ENCODE measurements around the gene TRIM17. TPM values are rescaled to one million over a fixed set of nuclear protein-coding genes. Genes with fewer than 3 reads are reported as not detected.

Gene TRIM17
- total and polyA plus RNA-seq, 2 donors (not counting 1 experiment from before 2014, with no cell fraction given), result 0.12 to 0.17 TPM

- H3K4me3 ChIP-seq (replicated peaks in 1 of 4; ENCODE audit: control extremely low read depth in 1 of 4, insufficient read depth in 1 of 4, low read depth in 3 of 4, low read length in 4 of 4), result no peak overlapping the region
- no peak overlapping the region for H3K27ac ChIP-seq (ENCODE audit: insufficient read depth, low read length)
- H3K36me3 ChIP-seq (ENCODE audit: control insufficient read depth, insufficient read depth, low read length), result no peaks in the 10 kb centered on the region
- no peaks in the 10 kb centered on the region for H3K9me3 ChIP-seq (ENCODE audit: control insufficient read depth, insufficient read depth, low read depth, low read length)
- H3K79me2 ChIP-seq (ENCODE audit: control insufficient read depth, insufficient read depth, low read length), result no peaks in the 10 kb centered on the region
- TF ChIP-seq EZH2 (IDR thresholded peaks at IDR 0.05; ENCODE audit: low read length, missing control alignments), result no peak
- no peak for TF ChIP-seq CTCF (conservative IDR thresholded peaks at IDR 0.05 in 1 of 2, IDR thresholded peaks at IDR 0.05 in 1 of 2; ENCODE audit: low read depth in 1 of 2, low read length in 2 of 2)
- no peak for DNase-seq (ENCODE audit: low read depth in 2 of 2)
- H3K4me1 ChIP-seq (ENCODE audit: control insufficient read depth, extremely low read depth, insufficient read depth, low read length), result no peaks in the 10 kb centered on the region
- no peak overlapping the region for H2AFZ ChIP-seq (ENCODE audit: low read length)
- H3K27me3 ChIP-seq (ENCODE audit: control insufficient read depth, insufficient read depth, low read length), result no peaks in the 10 kb centered on the region
- no peaks in the 10 kb centered on the region for H4K20me1 ChIP-seq (ENCODE audit: control insufficient read depth, extremely low read depth, insufficient read depth, low read length)
- H3K9ac ChIP-seq (ENCODE audit: insufficient read depth, low read length), result no peak overlapping the region
- no peak overlapping the region for H3K4me2 ChIP-seq (ENCODE audit: extremely low read depth, insufficient read depth, low read length)
Observed at GRCh38 chr1:228362141-228362883, 54.3 kb downstream of the TRIM17 start.

GRCh38 chr1:228361314-228362140, 55.1 kb downstream of the TRIM17 start:
- Histone ChIP-seq H3K9ac (ENCODE audit: insufficient read depth, low read length) (no peak overlapping the region), H3K27me3 (ENCODE audit: control insufficient read depth, insufficient read depth, low read length) (no peaks in the 10 kb centered on the region), H3K27ac (ENCODE audit: insufficient read depth, low read length) (no peak overlapping the region), H3K4me3 (replicated peaks in 1 of 4; ENCODE audit: control extremely low read depth in 1 of 4, insufficient read depth in 1 of 4, low read depth in 3 of 4, low read length in 4 of 4) (no peak overlapping the region), H3K36me3 (ENCODE audit: control insufficient read depth, insufficient read depth, low read length) (no peaks in the 10 kb centered on the region), H3K9me3 (ENCODE audit: control insufficient read depth, insufficient read depth, low read depth, low read length) (no peaks in the 10 kb centered on the region), H3K4me2 (ENCODE audit: extremely low read depth, insufficient read depth, low read length) (no peak overlapping the region), H3K4me1 (ENCODE audit: control insufficient read depth, extremely low read depth, insufficient read depth, low read length) (no peaks in the 10 kb centered on the region), H4K20me1 (ENCODE audit: control insufficient read depth, extremely low read depth, insufficient read depth, low read length) (no peaks in the 10 kb centered on the region), H2AFZ (ENCODE audit: low read length) (no peak overlapping the region), H3K79me2 (ENCODE audit: control insufficient read depth, insufficient read depth, low read length) (no peaks in the 10 kb centered on the region)
- DNase-seq (ENCODE audit: low read depth in 2 of 2), result no peak
- TF ChIP-seq CTCF (conservative IDR thresholded peaks at IDR 0.05 in 1 of 2, IDR thresholded peaks at IDR 0.05 in 1 of 2; ENCODE audit: low read depth in 1 of 2, low read length in 2 of 2) (no peak), EZH2 (IDR thresholded peaks at IDR 0.05; ENCODE audit: low read length, missing control alignments) (no peak)

GRCh38 chr1:228360533-228361313, 55.9 kb downstream of the TRIM17 start:
- Histone ChIP-seq H2AFZ (ENCODE audit: low read length) (no peak overlapping the region), H3K27me3 (ENCODE audit: control insufficient read depth, insufficient read depth, low read length) (no peaks in the 10 kb centered on the region), H3K79me2 (ENCODE audit: control insufficient read depth, insufficient read depth, low read length) (no peaks in the 10 kb centered on the region), H3K4me1 (ENCODE audit: control insufficient read depth, extremely low read depth, insufficient read depth, low read length) (no peaks in the 10 kb centered on the region), H3K27ac (ENCODE audit: insufficient read depth, low read length) (no peak overlapping the region), H3K9ac (ENCODE audit: insufficient read depth, low read length) (no peak overlapping the region), H3K4me3 (replicated peaks in 1 of 4; ENCODE audit: control extremely low read depth in 1 of 4, insufficient read depth in 1 of 4, low read depth in 3 of 4, low read length in 4 of 4) (no peak overlapping the region), H3K4me2 (ENCODE audit: extremely low read depth, insufficient read depth, low read length) (no peak overlapping the region), H3K36me3 (ENCODE audit: control insufficient read depth, insufficient read depth, low read length) (no peaks in the 10 kb centered on the region), H3K9me3 (ENCODE audit: control insufficient read depth, insufficient read depth, low read depth, low read length) (no peaks in the 10 kb centered on the region), H4K20me1 (ENCODE audit: control insufficient read depth, extremely low read depth, insufficient read depth, low read length) (no peaks in the 10 kb centered on the region)
- TF ChIP-seq CTCF (conservative IDR thresholded peaks at IDR 0.05 in 1 of 2, IDR thresholded peaks at IDR 0.05 in 1 of 2; ENCODE audit: low read depth in 1 of 2, low read length in 2 of 2), result no peak
- DNase-seq (ENCODE audit: low read depth in 2 of 2), result no peak
